ENCODE results near the gene PTPA.
A peak's percentile ranks its signal among the peaks of the same experiment; 100 is the strongest.
"Not testable (repeated sequence)": the region's sequence is repeated elsewhere in the genome, so short reads cannot be mapped to it uniquely, and the experiment has no call there.

PTPA gene

DNA sequence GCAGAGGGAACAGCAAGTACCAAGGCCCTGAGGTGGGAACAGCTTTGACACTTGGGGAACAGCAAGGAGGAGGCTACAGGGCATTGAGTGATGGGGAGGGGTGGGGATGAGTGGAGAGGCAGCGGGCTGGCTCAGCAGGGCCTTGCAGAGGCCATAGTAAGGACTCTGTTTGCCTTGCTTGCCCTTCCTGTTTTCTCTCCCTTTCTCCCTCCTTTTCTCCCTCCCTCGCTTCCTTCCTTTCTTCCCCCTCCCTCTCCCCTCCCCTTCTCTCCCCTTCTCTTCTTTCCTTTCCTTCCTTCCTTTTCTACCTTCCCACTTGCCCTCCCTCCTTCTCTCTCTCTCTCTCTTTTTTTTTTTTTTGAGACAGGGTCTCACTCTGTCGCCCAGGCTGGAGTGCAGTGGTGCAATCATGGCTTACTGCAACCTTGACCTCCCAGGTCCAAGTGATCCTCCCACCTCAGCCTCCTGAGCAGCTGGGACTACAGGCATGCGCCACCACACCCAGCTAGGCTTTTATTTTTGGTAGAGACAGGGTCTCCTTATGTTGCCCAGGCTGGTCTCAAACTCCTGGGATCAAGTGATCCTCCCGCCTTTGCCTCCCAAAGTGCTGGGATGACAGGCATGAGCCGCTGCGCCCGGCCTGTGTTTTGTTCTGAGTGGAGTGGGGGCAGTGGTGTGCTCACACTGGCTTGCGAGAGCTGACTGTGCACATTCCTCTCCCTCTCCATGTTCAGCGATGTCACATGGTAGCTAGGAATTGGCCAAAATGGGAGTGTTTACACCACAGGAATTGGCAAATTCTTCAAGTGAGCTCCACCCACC, 49.7 kb downstream of the PTPA start:
- no peak for DNase-seq (ENCODE audit: low spot score)

DNA sequence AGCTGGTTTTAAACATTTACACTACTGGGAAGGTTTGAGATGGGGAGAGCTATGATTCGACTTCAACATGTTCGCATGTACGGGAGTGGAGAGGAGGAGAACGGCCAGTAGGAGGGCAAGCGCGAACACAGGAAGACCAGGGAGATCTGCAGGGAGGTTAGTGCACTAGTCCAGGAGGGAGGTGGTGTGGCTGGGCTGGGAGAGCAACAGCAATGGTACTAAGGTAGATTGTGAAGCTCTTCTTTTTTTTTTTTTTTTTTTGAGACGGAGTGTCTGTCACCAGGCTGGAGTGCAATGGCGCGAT, 50.3 kb downstream of the PTPA start:
- DNase-seq (ENCODE audit: low spot score) = no peak

DNA sequence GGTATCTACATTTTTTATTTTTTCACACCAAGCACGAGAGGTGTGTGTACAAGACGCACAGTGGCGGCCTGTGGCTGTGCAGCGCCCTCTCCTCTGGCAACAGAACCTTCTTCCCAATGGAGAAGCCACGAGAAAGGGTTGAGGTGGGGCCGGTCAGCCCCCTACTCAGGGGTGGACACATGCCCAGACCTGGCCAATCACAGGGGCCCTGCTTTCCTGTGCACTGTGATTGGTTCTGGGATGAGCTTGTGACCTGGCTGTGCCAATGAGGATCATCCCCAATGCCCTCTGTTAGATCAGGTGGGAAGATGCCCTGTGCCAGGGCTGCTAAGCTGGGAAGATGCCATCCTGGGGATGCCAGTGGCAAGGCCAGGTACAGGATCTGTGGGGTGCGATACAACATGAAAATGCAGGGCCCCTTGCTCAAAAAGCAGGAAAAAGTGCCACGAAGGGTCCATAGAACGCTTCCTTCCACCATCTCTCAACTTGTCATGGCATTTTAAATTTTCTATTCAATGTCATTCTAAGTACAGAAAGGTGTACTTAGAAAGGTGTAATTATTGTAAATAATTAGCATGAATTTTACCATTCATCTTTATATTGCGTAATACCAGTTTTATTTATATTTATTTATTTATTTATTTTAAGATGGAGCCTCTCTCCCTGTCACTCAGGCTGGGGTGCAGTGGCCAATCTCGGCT, 51.4 kb downstream of the PTPA start:
- no peak for DNase-seq (ENCODE audit: low spot score)

DNA sequence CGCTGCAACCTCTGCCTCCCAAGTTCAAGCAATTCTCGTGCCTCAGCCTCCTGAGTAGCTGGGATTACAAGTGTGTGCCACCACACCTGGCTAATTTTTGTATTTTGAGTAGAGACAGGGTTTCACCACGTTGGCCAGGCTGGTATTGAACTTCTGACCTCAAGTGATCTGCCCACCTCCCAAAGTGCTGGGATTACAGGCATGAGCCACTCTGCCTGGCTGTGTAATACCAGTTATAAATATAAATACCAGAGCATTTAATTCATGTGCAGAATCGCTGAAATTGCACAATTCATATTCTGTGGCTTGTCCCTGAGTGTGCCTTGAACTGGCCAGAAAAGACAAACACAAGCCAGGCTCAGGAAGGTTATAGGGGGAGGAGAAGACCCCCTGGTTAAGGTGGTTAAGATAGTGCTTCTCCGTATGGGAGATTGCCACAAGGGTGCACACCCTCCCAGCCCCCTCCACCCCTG, 52.0 kb downstream of the PTPA start:
- DNase-seq (ENCODE audit: low spot score) = not testable (repeated sequence)

DNA sequence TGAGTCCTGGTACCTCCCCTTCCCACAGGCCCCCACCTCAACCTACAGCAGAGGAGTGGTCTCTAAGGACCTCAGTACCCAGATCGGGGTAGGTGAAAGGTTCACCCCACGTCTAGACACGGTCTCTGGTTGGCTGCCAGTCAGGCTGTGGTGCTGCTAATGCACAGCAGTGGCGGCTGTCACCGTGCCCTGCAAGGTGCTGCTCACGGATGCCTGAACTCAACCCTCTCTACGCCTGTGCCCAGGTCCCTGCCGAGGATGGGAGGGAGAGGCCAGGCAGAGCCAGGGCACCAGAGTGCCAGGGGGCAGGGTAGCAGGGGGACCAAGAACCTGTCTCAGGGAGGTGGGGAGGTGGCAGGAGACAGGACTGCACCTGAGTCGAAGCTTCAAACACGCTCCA, 52.5 kb downstream of the PTPA start:
- DNase-seq (ENCODE audit: low spot score) = no peak

DNA sequence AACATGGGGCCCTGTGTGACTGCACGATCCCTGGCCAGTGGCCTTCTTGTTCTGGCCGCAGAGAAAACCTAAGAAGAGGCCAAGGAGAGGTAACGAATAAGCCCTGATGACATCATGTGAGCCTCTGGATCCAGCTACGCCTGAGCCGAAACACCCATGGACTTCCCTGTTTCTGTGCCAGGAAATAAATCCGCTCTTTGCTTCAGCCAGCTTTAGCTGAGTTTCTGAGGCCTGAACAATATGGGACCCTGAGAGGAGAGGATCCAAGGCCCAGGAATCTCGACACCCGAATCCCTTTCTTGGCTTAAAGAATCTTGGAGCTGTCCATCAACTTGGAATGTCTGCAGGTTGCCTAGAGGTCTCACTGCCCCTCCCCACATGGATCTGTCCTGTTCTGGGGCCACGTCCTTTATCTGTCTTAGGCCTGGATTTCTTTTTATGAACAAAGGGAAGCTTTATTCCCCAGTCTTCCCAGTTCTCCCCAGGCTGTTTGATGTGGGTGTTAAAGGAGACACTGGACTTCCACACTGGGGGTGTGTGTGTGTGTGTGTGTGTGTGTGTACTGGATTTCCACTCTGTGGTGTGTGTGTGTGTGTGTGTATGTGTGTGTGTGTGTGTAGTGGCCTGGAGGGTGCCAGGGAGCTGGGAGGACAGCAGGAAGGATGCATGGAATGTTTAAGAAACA, 53.2 kb downstream of the PTPA start:
- DNase-seq (ENCODE audit: low spot score) = no peak

DNA sequence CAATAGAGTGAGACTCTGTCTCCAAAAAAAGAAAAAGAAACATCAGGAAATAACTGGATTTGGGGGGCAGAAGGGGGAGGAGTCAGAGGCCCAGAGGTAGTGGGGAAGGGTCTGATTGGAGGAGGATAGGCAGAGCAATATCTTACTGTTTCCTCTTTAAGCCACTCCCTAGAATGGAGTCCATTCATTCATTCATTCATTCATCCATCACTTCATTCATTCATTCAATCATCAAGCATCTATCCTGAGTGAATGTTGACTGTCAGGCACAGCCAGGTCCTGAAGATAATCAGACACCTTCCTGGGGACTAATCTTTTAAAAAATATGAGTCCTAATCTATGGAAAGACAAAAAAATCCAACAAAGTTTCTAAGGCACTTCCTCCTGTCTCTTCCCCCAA, 54.0 kb downstream of the PTPA start:
- no peak for DNase-seq (ENCODE audit: low spot score)

DNA sequence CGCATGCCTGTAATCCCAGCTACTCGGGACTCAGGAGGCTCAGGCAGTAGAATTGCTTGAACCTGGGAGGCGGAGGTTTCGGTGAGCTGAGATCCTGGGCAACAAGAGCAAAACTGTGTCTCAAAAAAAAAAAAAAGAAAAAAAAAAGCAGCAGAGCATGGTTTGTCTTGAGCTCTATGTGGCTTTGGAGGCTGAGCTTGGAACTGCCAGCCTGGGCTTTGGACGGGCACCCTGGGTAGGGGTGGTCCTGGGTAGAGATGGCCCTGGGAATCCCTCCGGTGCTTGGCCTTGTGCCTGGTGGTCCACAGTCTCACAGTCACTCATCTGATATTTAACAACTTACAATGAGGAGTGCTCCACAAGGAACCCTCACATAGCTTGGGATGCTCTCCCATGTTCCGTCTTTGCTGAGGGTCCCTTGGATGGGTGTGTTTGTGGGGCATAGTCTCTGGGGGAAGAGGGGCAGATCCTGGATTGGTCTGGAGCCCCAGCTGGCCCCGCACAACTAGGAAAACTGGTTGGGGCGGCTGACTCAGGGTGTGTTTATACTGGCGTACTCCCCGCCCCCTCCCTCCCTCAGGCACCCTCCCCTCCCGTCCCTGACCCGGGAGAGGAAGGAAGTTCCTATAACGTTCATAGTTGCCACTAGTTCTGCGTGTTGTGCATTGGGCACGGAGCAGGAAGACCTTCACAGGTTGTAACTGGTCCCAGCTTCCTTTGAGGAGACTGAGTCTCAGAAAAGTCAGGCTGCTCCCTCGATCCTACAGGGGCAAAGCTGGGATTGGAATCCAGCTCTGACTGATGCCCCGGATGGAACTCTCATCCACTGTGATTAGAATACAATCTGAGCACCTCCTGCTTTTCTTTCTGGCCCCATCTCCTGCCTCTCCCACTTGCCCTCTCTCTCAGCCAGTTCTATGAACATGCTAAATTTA, 55.7 kb downstream of the PTPA start:
- DNase-seq (ENCODE audit: low spot score) = no peak

DNA sequence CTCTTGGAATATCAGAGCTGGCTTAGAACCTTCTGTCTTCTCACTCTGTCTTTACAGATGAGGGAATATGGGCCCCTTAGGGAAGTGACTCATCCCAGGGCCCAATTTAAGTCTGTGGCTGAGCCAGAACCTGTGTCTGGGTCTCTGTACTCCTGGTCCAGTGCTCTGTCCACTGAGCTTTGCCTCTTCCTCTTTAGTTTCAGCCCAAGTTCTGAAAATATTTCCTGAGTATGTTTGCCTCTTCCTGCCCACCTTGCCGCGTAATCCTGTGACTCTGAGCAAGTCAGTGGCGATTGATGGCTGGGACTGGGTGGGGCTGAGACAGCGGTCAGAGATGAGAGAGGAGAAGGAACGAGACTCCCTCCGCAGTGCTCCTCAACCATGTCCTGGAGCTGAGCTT, 59.0 kb downstream of the PTPA start:
- DNase-seq (ENCODE audit: low spot score) = no peak

DNA sequence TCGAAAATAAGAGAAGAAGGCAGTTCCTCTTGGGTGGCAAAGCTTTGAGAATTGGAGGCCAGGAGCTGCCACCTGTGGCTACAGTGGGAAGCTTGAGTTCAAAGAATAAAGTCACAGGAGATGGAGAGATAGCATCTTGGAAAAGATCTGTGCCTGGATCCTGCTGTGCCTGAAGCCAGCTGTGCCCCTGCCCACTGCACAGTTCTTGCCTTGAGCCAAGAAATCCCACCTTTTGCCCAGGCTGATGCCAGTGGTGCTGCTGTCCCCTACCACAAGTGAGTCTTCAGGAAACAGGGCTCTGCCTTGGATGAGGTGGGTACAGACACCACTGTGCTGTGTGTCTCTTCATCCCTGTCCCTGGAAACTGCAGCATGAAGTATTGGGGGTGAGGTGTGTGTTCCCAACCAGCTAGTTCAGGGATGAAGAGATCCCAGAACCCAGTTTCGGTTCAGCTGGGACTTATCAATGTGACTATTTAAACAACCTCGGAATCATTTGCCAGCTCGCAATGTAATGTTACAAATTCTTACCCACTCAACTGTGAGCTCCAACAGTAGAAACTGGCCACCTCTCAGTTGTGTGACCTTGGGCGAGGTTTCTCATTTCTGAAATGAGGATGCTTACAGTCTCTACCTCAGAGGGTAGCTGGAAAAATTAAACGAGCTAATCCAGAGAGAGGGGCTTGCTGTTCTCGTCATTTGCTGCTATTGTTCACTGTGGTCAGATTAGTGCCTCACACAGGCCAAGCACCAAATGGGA, 61.0 kb downstream of the PTPA start:
- no peak for DNase-seq (ENCODE audit: low spot score)

DNA sequence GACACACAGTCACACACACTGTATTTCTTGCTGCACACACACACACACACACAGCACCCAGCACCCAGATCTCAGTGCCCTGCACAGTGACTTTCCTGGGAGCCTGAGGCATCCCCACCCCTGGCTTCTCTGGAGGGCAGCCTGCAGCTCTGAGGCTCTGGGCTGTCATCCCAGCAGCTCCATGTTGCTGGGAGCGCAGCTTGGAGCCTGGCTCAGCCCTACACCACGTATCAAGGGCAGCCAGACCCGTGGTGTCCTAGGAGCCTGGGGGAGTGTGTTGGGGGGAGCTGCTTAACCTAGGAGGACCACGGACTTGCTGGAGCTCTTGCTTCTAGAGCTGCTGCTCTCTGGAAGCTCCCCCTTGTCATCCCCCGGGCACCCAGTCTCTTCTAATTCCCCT, 61.6 kb downstream of the PTPA start:
- DNase-seq (ENCODE audit: low spot score) = peak; percentile 58

DNA sequence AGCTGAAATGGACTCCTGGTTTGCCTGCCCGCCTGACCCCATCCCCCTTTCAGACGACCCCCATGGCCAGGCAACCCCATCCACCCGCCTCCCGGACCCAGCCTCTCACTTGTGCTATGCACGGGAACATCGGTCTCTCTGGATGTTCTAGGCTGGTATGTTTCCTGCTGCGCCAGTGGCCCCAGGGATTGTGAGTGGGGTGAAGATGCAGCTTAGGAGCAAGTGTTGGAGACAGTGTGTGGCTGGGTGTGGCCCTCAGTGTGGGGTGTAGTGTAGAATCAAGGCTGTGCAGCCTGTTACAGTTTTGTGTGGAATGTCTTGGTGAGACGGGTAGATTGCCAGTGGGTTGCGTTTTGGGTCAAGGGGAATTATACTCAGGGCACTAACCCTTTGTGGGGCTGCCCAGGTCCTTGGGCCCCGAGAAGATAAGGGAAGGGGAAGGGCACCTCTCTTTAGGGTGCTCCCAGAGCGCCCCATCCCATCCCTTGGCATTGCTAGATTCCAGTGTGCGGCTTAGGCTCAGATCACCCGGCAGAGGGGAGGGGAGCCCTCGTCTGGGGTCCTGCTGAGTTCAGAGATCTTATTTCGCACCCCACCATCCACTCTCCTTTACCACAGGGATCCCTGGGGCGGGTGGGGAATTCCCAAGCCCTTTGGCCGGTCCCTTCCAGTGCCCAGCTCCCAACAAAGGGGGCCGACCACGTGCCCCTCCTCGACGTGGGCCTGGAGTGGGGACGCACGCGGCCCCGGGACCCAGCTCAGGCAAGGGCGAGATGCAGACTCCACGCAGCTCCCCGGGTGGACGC, 62.3 kb downstream of the PTPA start:
- no peak for DNase-seq (ENCODE audit: low spot score)

DNA sequence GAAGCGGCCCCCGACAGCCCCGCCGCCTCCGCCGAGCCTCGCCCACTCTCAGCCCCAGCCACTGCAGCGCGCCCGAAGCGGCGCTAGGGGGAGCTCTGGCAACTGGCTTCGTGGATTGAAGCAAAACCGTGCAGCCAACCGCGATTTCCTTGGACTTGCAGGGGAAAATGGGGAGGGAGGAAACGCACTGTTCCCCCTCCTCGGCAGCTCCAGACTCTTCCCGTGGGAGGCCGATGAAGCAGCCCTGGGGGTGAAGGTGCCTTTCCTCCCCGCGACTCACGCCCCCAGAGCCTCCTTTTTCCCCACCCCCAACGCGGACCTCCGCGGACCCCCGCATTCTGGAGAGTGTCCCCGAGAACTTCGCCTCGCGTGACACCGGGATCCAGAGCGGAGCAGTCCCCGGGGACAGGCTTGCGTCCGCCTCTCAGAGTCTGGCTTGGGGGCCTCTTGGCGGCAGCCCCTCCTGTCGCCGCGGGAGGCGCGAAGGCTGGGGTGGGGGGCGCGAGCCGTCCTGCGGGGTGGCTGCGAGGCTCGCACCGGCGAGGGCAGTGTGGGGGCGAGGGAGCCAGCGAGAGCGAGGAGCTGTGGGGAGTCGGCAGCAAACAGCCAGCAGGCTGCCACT, 63.0 kb downstream of the PTPA start:
- DNase-seq (ENCODE audit: low spot score) = peak; percentile 86

DNA sequence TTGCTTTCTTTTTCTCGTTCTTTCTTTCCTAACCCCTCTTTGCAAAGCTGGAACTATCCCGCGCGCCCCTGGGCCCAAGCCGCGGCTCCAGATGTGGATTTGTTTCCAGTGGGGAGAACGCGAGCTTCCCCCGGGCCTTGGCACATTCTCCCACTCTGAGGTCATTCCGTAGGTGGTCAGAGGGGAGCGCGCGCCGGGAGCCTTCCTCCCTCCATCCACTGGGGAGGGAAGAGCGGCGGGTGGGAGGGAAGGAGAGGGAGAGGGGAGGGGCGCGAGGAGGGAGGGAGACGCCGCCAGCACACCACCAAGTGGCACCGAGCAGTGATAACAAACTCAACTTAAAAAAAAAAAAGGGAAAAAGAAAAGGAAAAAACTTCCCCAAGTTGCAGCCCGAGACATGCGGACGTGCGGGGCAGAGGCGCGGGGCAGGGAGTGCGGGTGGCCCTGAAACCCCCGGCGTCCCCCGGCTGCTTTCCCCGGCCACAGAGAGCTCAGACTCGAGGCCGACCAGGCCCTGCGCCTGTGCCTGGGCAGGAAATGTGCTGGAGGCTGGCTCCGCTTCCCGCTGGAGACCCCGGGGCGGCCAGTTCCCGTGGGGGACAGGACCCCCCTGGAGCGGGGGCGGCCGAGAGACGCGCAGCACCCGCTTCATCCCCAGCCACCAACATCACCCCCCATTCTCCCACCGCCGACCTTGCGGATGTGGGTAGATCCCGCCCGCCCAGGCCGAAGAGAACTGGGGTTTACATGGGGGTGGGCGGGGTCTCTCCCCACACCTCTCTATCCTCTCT, 63.7 kb downstream of the PTPA start:
- DNase-seq (ENCODE audit: low spot score) = peak; percentile 61

DNA sequence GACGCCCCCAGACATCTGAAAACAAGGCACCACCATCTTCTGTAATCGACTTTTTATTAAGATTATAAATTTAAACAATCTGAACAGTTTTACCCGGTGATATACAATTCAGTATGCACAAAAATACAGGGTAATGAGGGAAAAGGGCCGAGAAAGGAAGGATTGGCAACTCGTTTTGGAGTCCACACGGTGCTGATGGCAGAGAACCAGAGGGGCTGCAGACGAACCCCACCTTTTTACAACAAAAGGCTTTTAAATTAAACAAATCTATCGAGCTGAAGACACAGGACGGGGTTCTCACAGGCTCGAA, 64.3 kb downstream of the PTPA start:
- DNase-seq (ENCODE audit: low spot score) = no peak

DNA sequence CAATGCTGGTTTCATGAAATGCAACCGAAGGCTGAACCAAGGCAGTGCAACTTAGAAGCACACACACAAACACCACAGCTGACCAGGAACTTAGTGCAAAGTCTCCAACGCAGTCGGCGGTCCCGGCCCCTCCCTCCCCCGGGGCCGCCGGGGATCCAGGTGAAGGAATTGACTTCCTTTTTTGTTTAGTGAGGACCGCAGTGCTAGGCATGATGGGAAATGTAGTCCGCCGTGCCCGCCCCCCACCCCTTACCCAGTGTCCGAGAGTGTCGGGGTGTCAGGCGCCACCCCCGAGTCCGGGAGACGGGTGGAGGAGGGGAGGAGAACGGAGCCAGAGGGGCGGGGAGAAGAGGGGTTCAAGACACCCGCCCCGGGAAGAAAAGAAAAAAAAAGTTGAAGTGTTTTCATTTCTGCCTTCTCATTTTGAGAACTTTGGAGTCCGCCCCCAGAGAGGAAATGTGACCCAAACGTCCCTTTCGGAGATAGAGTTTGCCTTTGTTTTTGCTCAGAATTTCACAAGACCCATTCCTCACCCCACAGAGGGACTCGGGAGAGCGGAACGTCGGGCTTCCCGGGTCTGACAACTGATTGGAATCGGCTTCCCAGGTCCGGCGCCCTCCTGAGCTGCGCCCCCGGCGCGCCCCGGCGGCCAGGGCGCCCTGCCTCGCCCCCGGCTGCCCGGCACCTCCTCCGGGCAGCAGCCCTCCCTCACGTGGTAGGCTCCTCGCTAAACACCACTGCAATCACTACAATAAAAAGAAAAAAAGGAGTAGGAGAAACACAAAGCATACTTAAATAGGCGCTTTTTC, 64.8 kb downstream of the PTPA start:
- peak; percentile 80 for DNase-seq (ENCODE audit: low spot score)

DNA sequence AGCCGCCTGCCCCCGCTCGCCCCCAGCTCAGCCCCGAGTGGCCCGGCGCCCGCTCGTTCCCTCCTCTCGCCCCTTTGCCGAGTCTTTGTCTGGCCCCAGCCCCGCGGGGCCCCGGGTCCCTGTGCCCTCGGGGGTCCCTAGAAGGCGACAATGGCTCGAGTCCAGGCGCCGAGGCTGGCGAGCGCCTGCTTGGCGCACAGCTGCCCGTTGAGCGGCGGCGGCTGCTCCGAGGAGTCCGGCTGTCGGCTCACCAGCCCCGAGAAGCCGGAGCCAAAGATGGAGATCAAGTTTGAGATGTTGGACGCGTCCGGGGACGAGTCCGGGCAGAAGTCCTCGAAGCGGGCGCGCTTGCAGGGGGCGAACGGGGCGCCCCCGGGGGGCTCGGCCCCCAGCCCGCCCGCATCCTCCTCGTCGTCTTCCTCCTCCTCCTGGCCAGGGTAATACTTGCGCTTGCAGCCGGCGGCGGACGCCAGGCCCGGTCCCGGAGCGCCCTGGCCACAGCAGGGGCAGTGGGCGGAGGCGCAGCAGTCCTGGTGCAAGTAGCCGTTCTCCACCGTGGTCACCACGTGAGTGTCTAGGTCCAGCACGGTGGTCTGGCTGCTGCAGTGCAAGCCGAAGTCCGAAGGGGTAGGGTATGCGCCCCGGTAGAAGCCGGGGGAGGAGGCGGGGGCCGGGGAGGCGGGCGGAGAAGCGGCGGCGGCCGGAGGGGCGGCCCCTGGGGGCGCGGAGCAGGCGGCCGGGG, 65.7 kb downstream of the PTPA start:
- no peak for DNase-seq (ENCODE audit: low spot score)

DNA sequence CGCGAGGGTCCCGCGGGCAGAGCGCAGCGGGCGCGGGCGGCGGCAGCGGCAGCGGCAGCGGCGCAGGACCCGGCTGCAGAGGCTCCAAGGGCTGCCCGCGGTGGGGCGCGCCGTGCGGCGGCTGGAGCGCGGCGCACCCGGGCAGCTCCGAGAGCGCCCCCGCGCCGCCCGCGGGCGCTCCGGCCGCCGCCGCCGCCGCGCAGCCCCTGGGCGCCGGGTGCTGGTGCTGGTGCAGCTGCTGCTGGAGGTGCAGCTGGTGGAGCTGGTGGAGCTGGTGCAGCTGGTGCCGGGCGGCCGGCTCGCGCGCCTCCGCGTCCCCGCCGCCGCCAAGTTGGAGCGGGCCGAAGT, 66.2 kb downstream of the PTPA start:
- no peak for DNase-seq (ENCODE audit: low spot score)
